Trophoblast cell (in vitro differentiated cells and primary cell): Measurements from ENCODE around the gene ATP6V0A1.

ENCODE experiments used
- DNase-seq, 2 donors: peaks; one replicate each; pipeline ENCODE4 v3.0.0-alpha.2; 2016
- H2AFZ ChIP-seq: 2 replicates; pipeline ENCODE4 v1.6.1; 2013; ENCODE audit warnings: low read length, moderate library complexity, mild to moderate bottlenecking; ENCODE audit not compliant: insufficient read depth, poor library complexity
- H2AK5ac ChIP-seq: 2 replicates; pipeline ENCODE4 v1.6.1; 2013; ENCODE audit warnings: mild to moderate bottlenecking, low read length
- H2BK120ac ChIP-seq: 2 replicates; pipeline ENCODE4 v1.6.1; 2013; ENCODE audit warnings: low read length, mild to moderate bottlenecking, moderate library complexity; ENCODE audit not compliant: insufficient read depth, poor library complexity
- H2BK12ac ChIP-seq: 2 replicates; pipeline ENCODE4 v1.6.1; 2013; ENCODE audit warnings: mild to moderate bottlenecking, low read length, moderate library complexity
- H2BK5ac ChIP-seq: 2 replicates; pipeline ENCODE4 v1.6.1; 2013; ENCODE audit warnings: low read length, low read depth, moderate library complexity, mild to moderate bottlenecking; ENCODE audit not compliant: poor library complexity
- H3K14ac ChIP-seq: 2 replicates; pipeline ENCODE4 v1.6.1; 2013; ENCODE audit warnings: mild to moderate bottlenecking, low read length
- H3K18ac ChIP-seq: 2 replicates; pipeline ENCODE4 v1.6.1; 2013; ENCODE audit warnings: mild to moderate bottlenecking, low read length
- H3K23ac ChIP-seq: 2 replicates; pipeline ENCODE4 v1.6.1; 2013; ENCODE audit warnings: low read length
- H3K27ac ChIP-seq: 2 replicates; pipeline ENCODE4 v1.5.1; 2013; ENCODE audit warnings: low read depth, mild to moderate bottlenecking, inconsistent platforms, low read length, moderate library complexity
- H3K27me3 ChIP-seq: 2 replicates; pipeline ENCODE4 v1.6.1; 2013; ENCODE audit warnings: inconsistent platforms, mild to moderate bottlenecking, low read length, moderate library complexity; ENCODE audit not compliant: insufficient read depth
- H3K36me3 ChIP-seq, 2 experiments: 1 replicate in 1 of 2; 2 replicates in 1 of 2; pipeline ENCODE4 v1.6.1; 2013; ENCODE audit warnings: low read length in 2 of 2, mild to moderate bottlenecking in 2 of 2, moderate library complexity in 1 of 2; ENCODE audit not compliant: insufficient read depth in 2 of 2, control insufficient read depth in 1 of 2
- H3K4ac ChIP-seq: 2 replicates; pipeline ENCODE4 v1.6.1; 2013; ENCODE audit warnings: low read depth, mild to moderate bottlenecking, low read length, moderate library complexity
- H3K4me1 ChIP-seq, 2 experiments: 1 replicate in 1 of 2; 2 replicates in 1 of 2; pipeline ENCODE4 v1.6.1; 2013; ENCODE audit warnings: low read length in 2 of 2, mild to moderate bottlenecking in 2 of 2, moderate library complexity in 1 of 2; ENCODE audit not compliant: insufficient read depth in 2 of 2, control insufficient read depth in 1 of 2
- H3K4me2 ChIP-seq: 2 replicates; pipeline ENCODE4 v1.6.1; 2013; ENCODE audit warnings: inconsistent platforms, mild to moderate bottlenecking, low read length, moderate library complexity
- H3K4me3 ChIP-seq: 2 replicates; pipeline ENCODE4 v1.5.1; 2013; ENCODE audit warnings: mild to moderate bottlenecking, low read depth, low read length, inconsistent platforms
- H3K79me1 ChIP-seq: one replicate; pipeline ENCODE4 v1.6.1; 2013; ENCODE audit warnings: low read length
- H3K79me2 ChIP-seq: 2 replicates; pipeline ENCODE4 v1.6.1; 2013; ENCODE audit warnings: low read length, mild to moderate bottlenecking; ENCODE audit not compliant: control insufficient read depth, insufficient read depth, poor library complexity
- H3K9ac ChIP-seq: 2 replicates; pipeline ENCODE4 v1.6.1; 2013; ENCODE audit warnings: mild to moderate bottlenecking, low read length
- H3K9me3 ChIP-seq: 2 replicates; pipeline ENCODE4 v1.6.1; 2013; ENCODE audit warnings: low read depth, mild to moderate bottlenecking, control low read depth, inconsistent platforms, low read length; ENCODE audit not compliant: insufficient read depth
- H4K12ac ChIP-seq: 2 replicates; pipeline ENCODE4 v1.6.1; 2013; ENCODE audit warnings: low read depth, mild to moderate bottlenecking, low read length, moderate library complexity
- H4K8ac ChIP-seq: 2 replicates; pipeline ENCODE4 v1.6.1; 2013; ENCODE audit warnings: low read depth, mild to moderate bottlenecking, low read length, moderate library complexity
- H4K91ac ChIP-seq: one replicate; pipeline ENCODE4 v1.6.1; 2013; ENCODE audit warnings: low read depth, mild to moderate bottlenecking, low read length, moderate library complexity
- WGBS: extraction: QIAGEN DNeasy Blood & Tissue Kit; methylation state at CpG from one replicate; pipeline ENCODE4 v1.1.7; 2013; ENCODE audit warnings: missing lambda C conversion rate; ENCODE audit not compliant: insufficient read length, insufficient coverage; ENCODE audit errors: extremely low coverage; 5-methylcytosine and 5-hydroxymethylcytosine counted together

ATP6V0A1 gene

DNA sequence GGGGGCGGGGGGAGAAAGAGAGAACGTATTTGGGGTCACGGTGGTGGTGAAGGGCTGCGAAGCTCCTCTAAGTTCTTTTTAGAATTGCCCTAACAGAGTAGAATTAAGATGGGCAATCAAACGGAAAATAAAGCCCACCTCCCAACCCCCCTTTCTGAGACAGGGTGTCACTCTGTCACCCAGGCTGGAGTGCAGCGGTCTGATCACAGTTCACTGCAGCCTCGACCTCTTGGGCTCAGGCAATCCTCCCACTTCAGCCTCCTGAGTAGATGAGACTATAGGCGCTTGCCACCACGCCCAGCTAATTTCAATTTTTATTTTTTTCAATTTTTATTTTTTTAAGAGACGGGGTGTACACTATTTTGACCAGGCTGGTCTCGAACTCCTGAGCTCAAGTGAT, 34.9 kb upstream of the ATP6V0A1 start:
- Histone ChIP-seq H3K4me1 (peaks cover 13 to 30% of the 10 kb centered on the region in 2 experiments), H3K9me3 (no peaks in the 10 kb centered on the region), H2BK120ac (no peak overlapping the region), H4K8ac (no peak overlapping the region), H3K4me2 (peak overlapping the region; percentile 53), H2BK12ac (no peak overlapping the region), H3K27me3 (peaks cover 8% of the 10 kb centered on the region), H3K4me3 (no peak overlapping the region), H2BK5ac (no peak overlapping the region), H2AK5ac (no peak overlapping the region), H4K91ac (no peak overlapping the region), H3K4ac (no peak overlapping the region), H3K79me1 (peaks cover 12% of the 10 kb centered on the region), H3K23ac (no peak overlapping the region), H3K9ac (no peak overlapping the region), H3K27ac (no peak overlapping the region), H3K36me3 (no peaks in the 10 kb centered on the region), H2AFZ (no peak overlapping the region), H3K14ac (no peak overlapping the region), H3K79me2 (peaks cover 1% of the 10 kb centered on the region), H4K12ac (no peak overlapping the region), H3K18ac (no peak overlapping the region)
- WGBS, result no CpG with 5 or more reads among the region's 11 CpGs
- DNase-seq, result no peak

DNA sequence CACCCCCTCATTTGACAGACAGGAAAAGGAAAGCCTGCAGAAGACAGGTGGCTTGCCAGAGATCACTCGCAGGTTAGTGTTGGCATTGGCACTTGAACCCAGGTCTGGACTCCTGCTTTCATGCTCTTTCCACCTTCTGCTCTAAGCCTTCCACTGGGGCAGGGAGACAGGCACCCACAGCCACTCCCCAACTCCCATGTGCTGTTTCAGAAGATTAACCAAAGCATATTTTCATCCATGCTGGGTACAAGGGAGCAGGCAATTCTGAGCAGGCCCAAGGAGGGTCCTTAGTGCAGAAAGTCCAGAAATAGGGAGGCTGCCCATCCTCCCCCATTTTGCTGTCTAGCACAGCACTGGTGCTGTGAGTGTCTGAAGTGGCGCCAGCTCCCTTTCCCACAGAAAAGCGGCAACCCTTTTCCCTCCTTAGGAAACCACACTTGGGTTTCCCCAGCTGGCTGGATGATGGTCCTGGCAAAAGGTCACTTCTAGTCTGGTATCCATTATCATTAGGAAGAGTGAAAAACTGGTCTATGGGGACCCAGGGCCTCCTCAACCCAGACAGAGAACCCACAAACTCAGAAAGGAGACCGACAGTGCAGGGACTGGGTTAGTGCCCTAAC, 33.6 kb upstream of the ATP6V0A1 start:
- Histone ChIP-seq H2BK12ac (no peak overlapping the region), H2AK5ac (no peak overlapping the region), H3K4me1 (peaks cover 9 to 26% of the 10 kb centered on the region in 2 experiments), H3K4ac (no peak overlapping the region), H3K4me3 (no peak overlapping the region), H4K12ac (no peak overlapping the region), H2BK5ac (no peak overlapping the region), H3K36me3 (no peaks in the 10 kb centered on the region), H3K9me3 (no peaks in the 10 kb centered on the region), H3K18ac (no peak overlapping the region), H2BK120ac (no peak overlapping the region), H3K27ac (no peak overlapping the region), H3K14ac (no peak overlapping the region), H3K79me1 (peaks cover 12% of the 10 kb centered on the region), H3K9ac (no peak overlapping the region), H3K23ac (no peak overlapping the region), H4K91ac (no peak overlapping the region), H3K4me2 (no peak overlapping the region), H2AFZ (no peak overlapping the region), H4K8ac (no peak overlapping the region), H3K27me3 (peaks cover 8% of the 10 kb centered on the region), H3K79me2 (peaks cover 1% of the 10 kb centered on the region)
- WGBS, result no CpG with 5 or more reads among the region's 4 CpGs
- DNase-seq, result no peak

DNA sequence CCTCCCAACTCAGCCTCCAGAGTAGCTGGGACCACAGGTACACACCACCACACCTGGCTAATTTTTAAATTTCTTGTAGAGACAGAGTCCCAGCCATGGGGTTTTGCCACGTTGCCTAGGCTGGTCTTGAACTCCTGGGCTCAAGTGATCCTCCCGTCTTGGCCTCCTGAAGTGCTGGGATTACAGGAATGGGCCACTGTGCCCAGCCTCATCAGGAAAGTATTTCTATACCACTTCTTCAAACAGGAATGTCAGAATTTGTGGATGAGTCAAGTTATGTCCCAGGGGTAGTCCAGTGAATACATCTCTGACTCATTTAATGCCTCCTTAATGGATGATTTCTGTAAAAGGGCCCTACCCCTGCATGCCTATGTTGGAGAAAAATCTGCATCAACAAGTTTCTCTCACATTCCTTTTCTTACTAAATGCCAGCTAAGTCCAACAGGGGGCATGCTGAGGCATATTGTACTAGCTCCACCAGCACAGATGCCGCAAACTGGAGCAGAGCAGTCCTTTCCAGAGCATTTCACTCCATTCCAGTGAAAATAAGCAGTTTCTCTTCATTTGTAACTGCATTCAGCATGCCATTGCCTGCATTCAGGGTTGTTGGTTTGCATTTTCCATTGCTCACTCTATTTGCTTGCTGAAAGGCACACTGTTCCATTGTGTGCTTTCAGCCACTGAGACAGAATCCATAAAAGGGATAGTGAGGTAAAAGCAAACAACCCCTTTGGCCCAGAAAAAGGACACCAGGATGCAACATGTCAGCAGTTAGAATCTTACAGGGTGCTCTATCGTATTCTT, 30.3 kb upstream of the ATP6V0A1 start:
- Histone ChIP-seq H2BK5ac (no peak overlapping the region), H3K4ac (no peak overlapping the region), H3K27ac (peak overlapping the region; percentile 37), H3K79me1 (no peaks in the 10 kb centered on the region), H2AFZ (no peak overlapping the region), H4K91ac (no peak overlapping the region), H3K4me1 (peaks cover 4 to 12% of the 10 kb centered on the region in 2 experiments), H2BK12ac (no peak overlapping the region), H3K27me3 (no peaks in the 10 kb centered on the region), H4K12ac (no peak overlapping the region), H3K18ac (no peak overlapping the region), H3K14ac (peak overlapping the region; percentile 26), H3K23ac (no peak overlapping the region), H3K4me3 (no peak overlapping the region), H2AK5ac (no peak overlapping the region), H4K8ac (no peak overlapping the region), H2BK120ac (peak overlapping the region; percentile 29), H3K79me2 (no peaks in the 10 kb centered on the region), H3K36me3 (no peaks in the 10 kb centered on the region), H3K4me2 (no peak overlapping the region), H3K9ac (peak overlapping the region; percentile 5), H3K9me3 (no peaks in the 10 kb centered on the region)
- DNase-seq, result peak; percentile 92 to 98
- WGBS, result no CpG with 5 or more reads among the region's 4 CpGs

DNA sequence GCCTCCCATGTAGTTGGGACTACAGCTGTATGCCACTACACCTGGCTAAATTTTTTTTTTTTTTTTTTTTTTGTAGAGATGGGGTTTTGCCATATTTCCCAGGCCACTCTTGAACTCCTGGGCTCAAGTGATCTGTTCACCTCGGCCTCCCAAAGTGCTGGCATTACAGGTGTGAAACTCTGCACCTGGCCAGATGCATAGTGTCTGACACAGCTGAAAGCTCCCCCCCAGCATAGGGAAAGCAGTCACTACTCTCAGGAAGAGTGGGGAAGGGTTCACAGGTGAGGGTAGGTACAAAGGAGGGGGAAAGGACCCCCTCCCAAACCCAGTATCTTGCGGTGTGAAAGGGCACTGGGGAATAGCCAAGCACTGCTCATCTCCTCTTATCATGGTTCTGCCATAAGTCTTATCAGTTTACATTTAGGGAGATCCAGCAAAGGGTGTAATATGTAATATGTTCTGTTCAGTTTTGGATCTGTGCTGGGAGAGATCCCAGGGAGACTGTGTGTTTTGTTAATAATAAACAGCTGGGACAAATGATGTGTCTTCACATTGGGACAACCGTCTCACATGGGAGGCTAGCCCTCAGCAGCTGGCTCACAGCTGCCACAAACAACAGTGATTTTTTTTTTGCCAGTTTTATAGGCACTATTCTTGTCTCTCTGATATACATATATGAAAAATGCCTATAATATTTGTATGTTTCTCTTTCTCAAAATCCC, 28.8 kb upstream of the ATP6V0A1 start:
- no peak for DNase-seq
- no peaks in the 10 kb centered on the region for H3K36me3 ChIP-seq
- H3K4me3 ChIP-seq, result no peak overlapping the region
- H3K23ac ChIP-seq, result no peak overlapping the region
- no CpG with 5 or more reads among the region's 3 CpGs for WGBS
- no peak overlapping the region for H3K18ac ChIP-seq
- H4K12ac ChIP-seq, result no peak overlapping the region
- H2AFZ ChIP-seq, result no peak overlapping the region
- H2BK120ac ChIP-seq, result no peak overlapping the region
- H4K8ac ChIP-seq, result no peak overlapping the region
- H3K79me1 ChIP-seq, result no peaks in the 10 kb centered on the region
- H3K4me1 ChIP-seq, result peaks cover 4 to 12% of the 10 kb centered on the region in 2 experiments
- H3K79me2 ChIP-seq, result no peaks in the 10 kb centered on the region
- no peak overlapping the region for H3K27ac ChIP-seq
- H3K9ac ChIP-seq, result no peak overlapping the region
- no peaks in the 10 kb centered on the region for H3K27me3 ChIP-seq
- no peak overlapping the region for H3K4me2 ChIP-seq
- no peaks in the 10 kb centered on the region for H3K9me3 ChIP-seq
- H2BK12ac ChIP-seq, result no peak overlapping the region
- no peak overlapping the region for H3K14ac ChIP-seq
- no peak overlapping the region for H2BK5ac ChIP-seq
- no peak overlapping the region for H3K4ac ChIP-seq
- no peak overlapping the region for H2AK5ac ChIP-seq
- no peak overlapping the region for H4K91ac ChIP-seq
